ENCODE measurements around the gene ALKBH7. TPM values are rescaled to one million over a fixed set of nuclear protein-coding genes. Genes with fewer than 3 reads are reported as not detected.
"Not testable (repeated sequence)": the region's sequence is repeated elsewhere in the genome, so short reads cannot be mapped to it uniquely, and the experiment has no call there.

The ALKBH7 gene, protein sequence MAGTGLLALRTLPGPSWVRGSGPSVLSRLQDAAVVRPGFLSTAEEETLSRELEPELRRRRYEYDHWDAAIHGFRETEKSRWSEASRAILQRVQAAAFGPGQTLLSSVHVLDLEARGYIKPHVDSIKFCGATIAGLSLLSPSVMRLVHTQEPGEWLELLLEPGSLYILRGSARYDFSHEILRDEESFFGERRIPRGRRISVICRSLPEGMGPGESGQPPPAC
- total RNA-seq, result 15.8 and 26.6 TPM in 2 replicates

DNA sequence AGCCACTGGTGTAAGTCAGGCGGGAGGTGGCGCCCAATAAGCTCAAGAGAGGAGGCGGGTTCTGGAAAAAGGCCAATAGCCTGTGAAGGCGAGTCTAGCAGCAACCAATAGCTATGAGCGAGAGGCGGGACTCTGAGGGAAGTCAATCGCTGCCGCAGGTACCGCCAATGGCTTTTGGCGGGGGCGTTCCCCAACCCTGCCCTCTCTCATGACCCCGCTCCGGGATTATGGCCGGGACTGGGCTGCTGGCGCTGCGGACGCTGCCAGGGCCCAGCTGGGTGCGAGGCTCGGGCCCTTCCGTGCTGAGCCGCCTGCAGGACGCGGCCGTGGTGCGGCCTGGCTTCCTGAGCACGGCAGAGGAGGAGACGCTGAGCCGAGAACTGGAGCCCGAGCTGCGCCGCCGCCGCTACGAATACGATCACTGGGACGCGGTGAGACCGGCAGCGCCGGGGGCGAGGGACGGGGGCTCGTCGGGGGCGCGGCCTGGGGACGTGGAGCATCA, at the start of gene ALKBH7:
ALKBH7 (plus strand) TSS at position 201 of the 502 bp plus-strand sequence; CDS start at position 228, 27 bp downstream.
- peak; percentile 100 for DNase-seq (ENCODE audit: low read depth, low spot score)

DNA sequence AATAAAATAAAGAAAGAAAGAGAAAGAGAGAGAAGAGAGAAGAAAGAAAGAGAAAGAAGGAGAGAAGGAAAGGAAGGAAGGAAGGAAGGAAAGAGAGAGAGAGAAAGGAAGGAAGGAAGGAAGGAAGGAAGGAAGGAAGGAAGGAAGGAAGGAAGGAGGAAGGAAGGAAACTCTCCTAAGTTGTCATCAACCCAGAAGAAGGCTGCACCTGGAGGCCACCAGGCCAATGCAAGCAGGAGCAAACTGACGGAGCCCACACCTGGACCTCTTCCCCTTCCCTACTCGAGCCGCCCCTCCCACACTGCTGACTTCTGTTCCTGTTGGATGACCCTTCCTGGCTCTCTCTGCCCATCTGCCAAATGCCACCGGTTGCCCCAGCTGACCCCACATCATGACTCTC, 47.8 kb upstream of the ALKBH7 start:
- no peak for DNase-seq (ENCODE audit: low read depth, low spot score)

DNA sequence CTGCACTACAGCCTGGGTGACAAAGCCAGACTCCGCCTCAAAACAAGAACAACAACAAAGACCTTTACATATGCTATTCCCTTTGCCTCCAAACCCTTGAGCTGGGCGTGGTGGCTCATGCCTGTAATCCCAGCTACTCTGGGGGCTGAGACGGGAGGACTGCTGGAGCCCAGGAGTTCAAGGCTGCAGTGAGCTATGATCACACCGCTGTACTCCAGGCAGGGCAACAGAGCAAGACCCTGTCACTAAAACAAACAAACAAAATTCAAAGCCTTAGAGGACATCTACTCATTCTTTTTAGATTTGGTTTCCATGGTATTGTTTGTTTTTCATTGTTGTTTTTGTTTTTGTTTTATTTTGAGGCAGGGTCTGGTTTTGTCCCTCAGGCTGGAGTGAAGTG, 47.0 kb upstream of the ALKBH7 start:
- no peak for DNase-seq (ENCODE audit: low read depth, low spot score)

GRCh38 chr19:6326815-6327214, 45.8 kb upstream of the ALKBH7 start:
- DNase-seq (ENCODE audit: low read depth, low spot score), result no peak

GRCh38 chr19:6333439-6333838, 39.2 kb upstream of the ALKBH7 start, which contains the start of gene ACER1:
TSS of gene ACER1 (minus strand) at chr19:6333612. CDS start at chr19:6333551, 61 bp downstream.
- DNase-seq (ENCODE audit: low read depth, low spot score), result no peak

DNA sequence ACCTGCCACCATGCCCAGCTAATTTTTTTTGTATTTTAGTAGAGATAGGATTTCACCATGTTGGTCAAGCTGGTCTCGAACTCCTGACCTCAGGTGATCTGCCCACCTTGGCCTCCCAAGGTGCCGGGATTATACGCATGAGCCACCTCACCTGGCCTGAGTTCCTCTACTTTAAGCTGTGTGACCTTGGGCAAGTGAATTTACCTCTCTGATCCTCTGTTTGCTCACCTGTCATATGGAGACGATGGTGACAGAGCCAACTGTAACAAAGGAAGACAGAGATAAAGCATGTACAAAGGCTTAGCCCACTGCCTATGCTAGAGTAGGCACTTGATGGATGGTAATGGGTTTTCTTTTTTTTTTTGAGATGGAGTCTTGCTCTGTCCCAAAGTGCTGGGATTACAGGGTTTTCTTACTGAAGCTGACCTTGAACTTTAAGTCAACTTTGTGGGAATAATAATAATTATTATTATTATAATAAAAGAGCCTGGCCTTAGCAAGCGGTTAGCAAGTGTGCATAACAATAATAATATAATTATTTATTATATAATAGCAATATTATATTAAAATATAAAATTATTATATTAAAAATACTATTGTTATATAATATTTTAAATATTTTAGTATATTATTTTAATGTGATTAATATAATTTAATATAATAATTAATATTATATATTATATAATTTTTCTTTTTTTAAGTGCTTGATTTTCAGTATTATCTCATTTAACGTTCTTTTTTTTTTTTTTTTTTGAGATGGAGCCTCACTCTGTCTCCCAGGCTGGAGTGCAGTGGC, 37.9 kb upstream of the ALKBH7 start:
- no peak for DNase-seq (ENCODE audit: low read depth, low spot score)

- DNase-seq (ENCODE audit: low read depth, low spot score), result no peak
Observed at GRCh38 chr19:6340493-6341201, 31.9 kb upstream of the ALKBH7 start.

DNA sequence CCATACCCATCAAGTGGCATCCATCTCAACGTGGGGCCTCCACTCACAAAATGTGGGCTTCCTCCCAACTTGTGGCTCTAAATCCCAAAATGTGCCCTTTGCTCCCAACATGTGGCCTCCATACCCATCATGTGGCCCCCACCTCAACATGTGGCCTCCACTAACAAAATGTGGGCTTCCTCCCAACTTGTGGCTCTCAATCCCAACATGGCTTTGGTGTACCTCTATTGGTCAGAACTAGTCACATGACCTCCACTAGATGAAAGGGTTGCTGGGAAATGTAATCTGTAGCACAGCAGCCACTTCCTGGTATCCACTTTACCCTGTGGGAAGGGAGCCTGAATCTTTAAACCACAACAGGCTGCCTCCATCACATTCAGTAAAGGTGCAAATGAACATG, 29.1 kb upstream of the ALKBH7 start:
- DNase-seq (ENCODE audit: low read depth, low spot score), result no peak

- DNase-seq (ENCODE audit: low read depth, low spot score), result not testable (repeated sequence)
Observed at GRCh38 chr19:6349271-6349670, 23.3 kb upstream of the ALKBH7 start.

- no peak for DNase-seq (ENCODE audit: low read depth, low spot score)
Observed at GRCh38 chr19:6350688-6351087, 21.9 kb upstream of the ALKBH7 start.

- DNase-seq (ENCODE audit: low read depth, low spot score), result no peak
Observed at GRCh38 chr19:6352381-6353165, 20.0 kb upstream of the ALKBH7 start.

DNA sequence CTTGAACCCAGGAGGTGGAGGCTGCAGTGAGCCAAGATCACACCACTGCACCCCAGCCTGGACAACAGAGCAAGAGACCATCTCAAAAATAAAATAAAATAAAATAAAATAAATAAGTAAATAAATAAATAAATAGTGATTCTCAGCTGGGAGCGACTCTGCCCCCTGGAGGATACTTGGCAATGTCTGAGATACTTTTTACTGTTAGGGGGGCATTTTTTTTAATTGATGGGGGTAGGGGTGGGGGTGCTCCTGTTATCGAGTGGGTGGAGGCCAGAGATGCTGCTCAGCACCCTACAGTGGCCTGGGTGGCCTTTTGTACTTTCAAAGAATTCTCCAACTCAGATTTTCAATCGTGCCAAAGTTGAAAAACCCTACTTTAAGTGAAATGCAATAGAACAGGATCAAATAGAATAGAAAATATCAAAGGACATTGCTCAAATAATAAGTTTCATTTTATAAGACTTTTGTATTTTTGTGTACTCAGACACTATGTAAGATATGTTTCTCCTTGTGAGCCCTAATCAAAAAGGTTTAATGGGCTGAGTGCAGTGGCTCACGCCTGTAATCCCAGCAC, 18.4 kb upstream of the ALKBH7 start:
- DNase-seq (ENCODE audit: low read depth, low spot score), result no peak

GRCh38 chr19:6355321-6356040, 17.1 kb upstream of the ALKBH7 start:
- not testable (repeated sequence) for DNase-seq (ENCODE audit: low read depth, low spot score)

GRCh38 chr19:6357174-6357573, 15.4 kb upstream of the ALKBH7 start:
- no peak for DNase-seq (ENCODE audit: low read depth, low spot score)

GRCh38 chr19:6358003-6358402, 14.6 kb upstream of the ALKBH7 start:
- no peak for DNase-seq (ENCODE audit: low read depth, low spot score)

DNA sequence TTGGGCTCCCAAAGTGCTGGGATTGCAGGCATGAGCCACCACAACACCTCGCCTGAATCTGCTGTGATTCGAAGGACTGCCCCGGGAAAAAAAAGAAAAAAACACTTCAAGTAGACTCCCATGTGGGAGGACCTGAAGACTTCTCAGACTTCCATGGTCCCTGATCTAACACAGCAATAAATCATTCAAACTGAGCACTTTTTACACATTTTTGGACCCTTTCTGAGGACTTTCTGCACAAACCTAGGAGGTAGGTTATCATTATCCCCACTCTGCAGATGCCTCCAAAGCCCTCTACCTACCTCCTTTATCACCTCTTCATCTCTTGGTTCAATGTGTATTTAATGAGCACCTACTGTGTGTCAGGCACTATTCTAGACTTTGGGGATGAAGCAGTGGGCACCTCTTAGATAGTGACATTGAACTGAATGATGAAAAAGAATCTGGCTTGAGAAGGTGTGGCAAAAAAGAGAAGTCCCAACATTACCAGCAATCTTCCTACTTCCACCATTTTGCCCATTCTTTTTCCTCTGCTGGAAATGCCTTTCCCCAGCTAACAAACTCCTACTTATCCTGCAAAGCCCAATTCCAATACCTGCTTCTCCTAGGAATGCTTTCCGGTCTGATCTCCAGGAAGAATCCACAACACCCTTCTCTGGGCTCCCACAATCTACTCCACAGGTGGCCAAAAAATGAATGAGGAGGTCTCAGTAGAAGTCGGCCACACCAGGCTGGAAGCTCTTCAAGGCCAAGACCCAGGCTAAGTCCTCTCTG, 12.8 kb upstream of the ALKBH7 start:
- DNase-seq (ENCODE audit: low read depth, low spot score), result no peak

GRCh38 chr19:6360445-6360844, 12.1 kb upstream of the ALKBH7 start:
- DNase-seq (ENCODE audit: low read depth, low spot score), result not testable (repeated sequence)

DNA sequence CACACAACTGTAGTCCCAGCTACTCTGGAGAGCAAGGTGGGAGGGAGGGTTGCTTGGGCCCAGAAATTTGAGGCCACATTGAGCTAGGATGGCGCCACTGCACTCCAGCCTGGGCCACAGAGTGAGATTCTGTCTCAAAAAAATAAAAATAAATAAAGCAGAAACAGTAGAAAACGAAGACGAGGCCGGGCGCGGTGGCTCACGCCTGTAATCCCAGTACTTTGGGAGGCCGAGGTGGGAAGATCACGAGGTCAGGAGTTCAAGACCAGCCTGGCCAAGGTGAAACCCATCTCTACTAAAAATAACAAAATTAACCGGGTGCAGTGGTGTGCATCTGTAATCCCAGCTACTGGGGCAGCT, 11.8 kb upstream of the ALKBH7 start:
- not testable (repeated sequence) for DNase-seq (ENCODE audit: low read depth, low spot score)

DNA sequence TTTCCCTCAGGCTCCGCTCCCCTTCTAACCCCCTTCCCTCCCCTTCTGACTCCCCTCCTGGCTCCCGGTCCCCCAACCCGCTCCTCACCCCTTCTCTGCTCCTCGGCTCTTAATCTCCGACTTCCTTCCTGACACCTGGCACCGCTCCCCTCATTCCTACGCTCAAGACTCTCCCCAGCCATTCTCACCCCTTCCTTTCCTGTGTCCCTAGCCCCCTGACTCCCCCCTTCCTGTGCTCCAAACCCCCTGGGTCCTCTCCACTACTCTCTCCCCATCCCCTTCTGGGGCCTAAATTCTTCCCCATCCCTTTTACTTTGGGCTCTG, 10.6 kb upstream of the ALKBH7 start:
- DNase-seq (ENCODE audit: low read depth, low spot score), result no peak

DNA sequence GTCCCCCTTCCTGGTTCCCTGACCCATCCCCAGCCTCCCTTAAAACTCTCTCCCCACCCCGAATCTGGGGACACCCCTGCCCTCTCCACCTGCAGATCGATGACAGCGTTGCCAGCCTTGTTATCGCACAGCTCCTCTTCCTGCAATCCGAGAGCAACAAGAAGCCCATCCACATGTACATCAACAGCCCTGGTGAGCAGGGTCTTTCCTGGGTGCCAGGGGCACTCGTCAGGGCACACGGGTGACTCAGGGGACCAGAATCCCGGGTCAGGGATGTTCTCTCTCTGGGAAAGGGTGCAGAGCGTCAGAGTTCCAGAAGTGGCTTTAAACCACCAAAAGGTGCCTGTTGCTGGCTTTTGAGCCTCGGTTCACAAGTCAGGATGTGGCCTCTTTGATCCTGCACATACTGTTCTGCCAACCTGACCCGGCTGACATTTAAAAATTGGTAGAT, 10.2 kb upstream of the ALKBH7 start:
- no peak for DNase-seq (ENCODE audit: low read depth, low spot score)
